Nephron progenitor cell (in vitro differentiated cells): ENCODE data around the gene PAF1.
A peak's percentile ranks its signal among the peaks of the same experiment; 100 is the strongest.

Experiments
- DNase-seq: peaks from one replicate; pipeline ENCODE4 v3.0.0; 2021
- H3K27ac Mint-ChIP-seq: 2 replicates; pipeline ENCODE4 v1.8.0; 2021; ENCODE audit warnings: mild to moderate bottlenecking, moderate library complexity, mixed read lengths
- H3K27me3 Mint-ChIP-seq: 2 replicates; pipeline ENCODE4 v1.8.0; 2021; ENCODE audit warnings: mild to moderate bottlenecking, low read depth, mixed read lengths; ENCODE audit not compliant: poor library complexity
- H3K36me3 Mint-ChIP-seq: 2 replicates; pipeline ENCODE4 v1.8.0; 2021; ENCODE audit warnings: low read depth, mixed read lengths
- H3K4me1 Mint-ChIP-seq: 2 replicates; pipeline ENCODE4 v1.8.0; 2021; ENCODE audit warnings: mixed read lengths
- H3K4me3 Mint-ChIP-seq: 2 replicates; pipeline ENCODE4 v1.8.0; 2021; ENCODE audit warnings: mild to moderate bottlenecking, moderate library complexity, mixed read lengths
- H3K9me3 Mint-ChIP-seq: 2 replicates; pipeline ENCODE4 v1.8.0; 2021; ENCODE audit warnings: mild to moderate bottlenecking, moderate library complexity, mixed read lengths
- CTCF ChIP-seq: fragments of 200-600 bp; sonication (generic); IDR thresholded peaks from 2 replicates; pipeline ENCODE4 v1.5.0; 2021; ENCODE audit warnings: antibody characterized with exemption

Gene PAF1

GRCh38 chr19:39407410-39407659, 16.4 kb upstream of the PAF1 start:
- no peaks in the 10 kb centered on the region for H3K9me3 Mint-ChIP-seq
- H3K4me3 Mint-ChIP-seq: peak overlapping the region; percentile 89
- no peak overlapping the region for H3K27ac Mint-ChIP-seq
- peaks cover 11% of the 10 kb centered on the region for H3K27me3 Mint-ChIP-seq
- TF ChIP-seq CTCF: no peak
- H3K36me3 Mint-ChIP-seq: no peaks in the 10 kb centered on the region
- peaks cover 65% of the 10 kb centered on the region for H3K4me1 Mint-ChIP-seq
- no peak for DNase-seq

- H3K27ac Mint-ChIP-seq: peak within 1 kb of the TSS; percentile 12
- H3K36me3 Mint-ChIP-seq: no peaks in the 10 kb centered on the region
- no peaks in the 10 kb centered on the region for H3K9me3 Mint-ChIP-seq
- H3K4me1 Mint-ChIP-seq: peaks cover 70% of the 10 kb centered on the region
- peak; percentile 85 for DNase-seq
- peak within 1 kb of the TSS; percentile 89 for H3K4me3 Mint-ChIP-seq
- no peak for TF ChIP-seq CTCF
- peaks cover 11% of the 10 kb centered on the region for H3K27me3 Mint-ChIP-seq
These were observed 15.9 kb upstream of the PAF1 start, which contains the start of gene ZFP36 for GRCh38 chr19:39406656-39407409. ZFP36 (plus strand) TSS chr19:39406847; CDS start chr19:39406905, 58 bp downstream.

GRCh38 chr19:39405958-39406655, 15.2 kb upstream of the PAF1 start:
- peak overlapping the region; percentile 12 for H3K27ac Mint-ChIP-seq
- H3K4me3 Mint-ChIP-seq: peak overlapping the region; percentile 85

GRCh38 chr19:39405261-39405957, 14.5 kb upstream of the PAF1 start:
- DNase-seq: no peak
- no peak overlapping the region for H3K27ac Mint-ChIP-seq
- H3K27me3 Mint-ChIP-seq: peaks cover 11% of the 10 kb centered on the region
- no peak for TF ChIP-seq CTCF
- no peaks in the 10 kb centered on the region for H3K9me3 Mint-ChIP-seq
- no peaks in the 10 kb centered on the region for H3K36me3 Mint-ChIP-seq
- H3K4me3 Mint-ChIP-seq: peak overlapping the region; percentile 85
- peaks cover 69% of the 10 kb centered on the region for H3K4me1 Mint-ChIP-seq

More at GRCh38 chr19:39405958-39406655, 15.2 kb upstream of the PAF1 start:
- no peaks in the 10 kb centered on the region for H3K36me3 Mint-ChIP-seq
- H3K4me1 Mint-ChIP-seq: peaks cover 70% of the 10 kb centered on the region
- DNase-seq: no peak
- H3K27me3 Mint-ChIP-seq: peaks cover 11% of the 10 kb centered on the region
- H3K9me3 Mint-ChIP-seq: no peaks in the 10 kb centered on the region
- no peak for TF ChIP-seq CTCF

GRCh38 chr19:39403331-39404312, 12.7 kb upstream of the PAF1 start:
- DNase-seq: peak; percentile 75
- no peak for TF ChIP-seq CTCF
- peaks cover 7% of the 10 kb centered on the region for H3K27me3 Mint-ChIP-seq
- peaks cover 71% of the 10 kb centered on the region for H3K4me1 Mint-ChIP-seq
- peak overlapping the region; percentile 84 for H3K4me3 Mint-ChIP-seq
- H3K36me3 Mint-ChIP-seq: peaks cover 14% of the 10 kb centered on the region
- peak overlapping the region; percentile 97 for H3K27ac Mint-ChIP-seq
- H3K9me3 Mint-ChIP-seq: no peaks in the 10 kb centered on the region
